NCI-H2081 treated with DMSO at 0.1 percent for 48 hours (cell line): ENCODE data around the gene LASP1NB.

Experiments used
- DNase-seq: peaks from one replicate; lab custom pipeline; 2025; lab: John Stamatoyannopoulos, UW

The LASP1NB gene

DNA sequence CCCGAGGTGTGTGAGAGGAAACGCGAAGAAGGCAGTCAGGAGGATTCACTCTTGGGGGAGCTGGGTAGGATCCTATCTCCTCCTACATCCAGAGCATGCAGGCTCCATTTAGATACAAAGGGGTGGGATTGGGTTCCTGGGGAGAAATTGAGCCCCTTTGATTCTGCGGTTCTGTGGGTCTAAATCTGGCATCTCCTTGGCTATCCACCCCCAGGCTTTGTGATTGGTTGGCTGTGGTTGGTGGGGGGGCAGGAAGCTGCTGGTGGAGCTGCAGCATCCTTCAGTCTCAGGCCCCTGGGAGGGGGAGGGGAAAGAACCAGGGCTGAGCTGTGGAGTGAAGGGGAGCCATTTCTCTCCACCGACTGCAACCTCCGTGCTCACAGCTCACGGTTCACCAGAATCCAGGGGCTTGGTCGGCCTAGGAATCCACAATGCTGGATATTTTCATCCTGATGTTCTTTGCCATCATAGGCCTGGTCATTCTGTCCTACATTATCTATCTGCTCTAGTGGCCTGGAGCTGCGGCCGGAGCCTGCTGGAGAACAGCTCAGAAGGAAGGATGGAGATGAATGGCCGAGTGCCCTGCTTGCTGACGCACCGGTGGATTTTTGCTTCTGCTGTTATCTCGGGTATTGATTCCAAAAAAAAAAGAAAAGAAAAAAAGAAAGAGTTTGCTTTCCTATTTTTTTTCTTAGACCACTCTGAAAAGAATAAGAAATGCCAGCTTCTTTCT, at the start of gene LASP1NB:
Gene LASP1NB, plus strand, starts transcription at position 352 of the 733 bp plus-strand sequence.
- DNase-seq, result no peak

DNA sequence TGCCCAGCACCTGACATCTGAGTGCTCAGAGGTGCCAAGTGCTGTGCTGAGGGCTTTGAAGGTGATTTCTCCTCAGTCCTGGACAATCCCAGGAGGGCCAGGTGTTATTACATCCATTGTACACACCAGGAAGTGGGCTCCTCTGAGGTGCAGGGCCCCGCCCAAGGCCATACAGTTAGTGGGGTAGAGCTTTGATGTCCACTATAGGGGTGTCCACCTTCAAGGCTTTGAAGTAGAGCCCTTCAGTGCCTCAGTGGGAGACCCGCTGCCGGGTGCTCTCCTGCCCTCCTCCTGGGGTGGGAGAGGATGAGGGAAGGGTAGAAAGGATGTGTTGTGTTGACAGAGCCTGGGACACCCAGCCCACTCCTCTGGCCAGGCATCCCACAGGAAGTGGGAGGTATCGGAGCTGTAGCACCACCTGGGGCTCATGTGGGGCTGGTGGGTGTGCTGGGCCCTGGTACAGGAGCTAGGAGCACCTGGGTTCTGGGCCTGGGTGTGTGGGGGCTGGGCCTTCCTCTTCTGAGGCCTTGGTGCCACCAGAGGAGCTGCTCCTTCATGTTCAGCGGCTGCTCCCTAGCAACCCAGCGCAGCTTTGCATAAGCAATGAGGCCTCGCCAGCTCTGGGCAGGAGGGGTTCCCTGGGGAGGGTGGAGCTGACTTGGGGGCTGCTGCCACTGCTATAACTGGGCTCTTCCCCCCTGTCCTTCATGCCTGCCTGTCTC, 48.1 kb upstream of the LASP1NB start:
- no peak for DNase-seq

DNA sequence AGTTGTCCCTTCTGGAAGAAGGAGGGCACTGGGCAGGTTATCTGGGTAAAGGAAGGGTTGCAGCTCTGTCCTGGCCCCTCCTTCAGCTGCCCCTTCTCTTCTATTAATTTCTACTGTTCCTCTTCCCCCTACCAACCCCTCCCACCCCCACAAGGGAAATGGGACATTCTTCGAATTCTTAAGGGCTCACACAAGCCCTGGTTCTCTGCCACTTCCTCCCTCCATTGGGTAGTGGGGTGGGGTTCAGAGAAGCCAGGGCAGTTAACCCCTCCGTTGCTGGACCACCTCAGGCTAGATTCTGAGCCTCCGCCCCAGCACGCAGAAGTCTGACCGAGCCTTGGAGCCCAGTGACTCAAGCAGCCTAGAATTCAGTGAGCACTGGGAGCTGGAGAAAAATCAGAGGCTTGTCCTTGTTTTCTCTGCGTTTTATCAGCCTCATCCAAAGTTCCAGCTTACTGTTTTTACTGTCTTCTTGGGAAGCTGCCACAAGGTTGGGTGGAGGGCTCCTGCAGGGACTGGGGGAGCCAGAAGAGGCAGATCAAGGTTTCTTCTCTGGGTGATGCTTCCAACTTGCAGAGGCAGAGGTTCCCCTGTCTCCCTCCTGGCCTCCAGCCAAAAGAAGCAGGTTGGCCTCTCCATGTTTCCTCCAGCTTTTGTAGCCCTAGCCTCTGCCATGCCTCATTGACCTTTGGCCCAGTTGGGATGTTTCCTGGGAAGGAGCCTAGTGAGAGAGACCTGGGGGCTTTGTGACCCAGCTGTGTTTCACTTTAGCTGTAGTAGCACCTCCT, 45.3 kb upstream of the LASP1NB start:
- no peak for DNase-seq

DNA sequence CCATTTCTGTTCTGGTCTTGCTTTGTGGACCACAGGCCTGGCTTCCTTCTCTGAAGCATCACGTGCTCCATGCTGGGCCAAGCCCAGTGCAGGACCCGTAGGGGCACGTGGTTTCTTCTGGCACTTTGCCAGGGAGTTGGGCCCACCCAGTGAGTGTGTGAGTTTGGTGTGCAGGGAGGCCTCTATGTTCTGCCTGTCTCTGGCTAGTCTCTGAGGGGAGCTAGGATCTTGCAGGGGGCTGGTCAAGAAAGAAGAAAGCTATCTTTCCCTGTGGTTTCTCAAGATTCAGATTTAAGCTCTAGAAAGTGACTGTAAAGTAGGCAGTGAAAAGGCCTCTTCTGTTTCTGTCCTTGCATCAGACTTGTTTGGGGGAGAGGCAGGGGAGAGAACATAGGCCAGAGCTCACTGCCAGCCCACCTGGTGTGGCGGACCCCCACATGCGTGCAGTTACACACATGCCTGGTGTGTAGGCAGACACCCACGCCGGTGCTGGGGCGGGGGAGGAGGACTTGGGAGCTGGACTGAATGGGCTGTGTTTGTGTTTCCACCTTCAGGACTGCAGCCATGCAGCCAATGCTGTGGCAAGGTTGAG, 43.7 kb upstream of the LASP1NB start:
- DNase-seq, result no peak

DNA sequence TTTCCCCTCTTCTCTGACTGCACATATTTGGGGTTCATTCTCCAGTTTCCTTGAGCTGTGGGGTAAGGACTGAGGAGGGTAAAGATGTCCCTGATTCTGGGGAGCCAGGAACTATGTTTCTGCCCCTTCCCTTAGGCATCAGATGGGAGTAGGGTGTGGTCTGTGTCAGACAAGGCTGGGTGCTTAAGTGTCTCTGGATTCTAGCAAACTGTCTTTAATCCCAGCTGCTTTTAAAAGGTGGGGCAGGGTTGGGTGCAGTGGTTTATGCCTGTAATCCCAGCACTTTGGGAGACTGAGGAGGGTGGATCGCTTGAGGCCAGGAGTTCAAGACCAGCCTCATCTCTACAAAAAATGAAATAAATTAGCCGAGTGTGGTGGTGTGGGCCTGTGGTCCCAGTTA, 42.5 kb upstream of the LASP1NB start:
- no peak for DNase-seq

DNA sequence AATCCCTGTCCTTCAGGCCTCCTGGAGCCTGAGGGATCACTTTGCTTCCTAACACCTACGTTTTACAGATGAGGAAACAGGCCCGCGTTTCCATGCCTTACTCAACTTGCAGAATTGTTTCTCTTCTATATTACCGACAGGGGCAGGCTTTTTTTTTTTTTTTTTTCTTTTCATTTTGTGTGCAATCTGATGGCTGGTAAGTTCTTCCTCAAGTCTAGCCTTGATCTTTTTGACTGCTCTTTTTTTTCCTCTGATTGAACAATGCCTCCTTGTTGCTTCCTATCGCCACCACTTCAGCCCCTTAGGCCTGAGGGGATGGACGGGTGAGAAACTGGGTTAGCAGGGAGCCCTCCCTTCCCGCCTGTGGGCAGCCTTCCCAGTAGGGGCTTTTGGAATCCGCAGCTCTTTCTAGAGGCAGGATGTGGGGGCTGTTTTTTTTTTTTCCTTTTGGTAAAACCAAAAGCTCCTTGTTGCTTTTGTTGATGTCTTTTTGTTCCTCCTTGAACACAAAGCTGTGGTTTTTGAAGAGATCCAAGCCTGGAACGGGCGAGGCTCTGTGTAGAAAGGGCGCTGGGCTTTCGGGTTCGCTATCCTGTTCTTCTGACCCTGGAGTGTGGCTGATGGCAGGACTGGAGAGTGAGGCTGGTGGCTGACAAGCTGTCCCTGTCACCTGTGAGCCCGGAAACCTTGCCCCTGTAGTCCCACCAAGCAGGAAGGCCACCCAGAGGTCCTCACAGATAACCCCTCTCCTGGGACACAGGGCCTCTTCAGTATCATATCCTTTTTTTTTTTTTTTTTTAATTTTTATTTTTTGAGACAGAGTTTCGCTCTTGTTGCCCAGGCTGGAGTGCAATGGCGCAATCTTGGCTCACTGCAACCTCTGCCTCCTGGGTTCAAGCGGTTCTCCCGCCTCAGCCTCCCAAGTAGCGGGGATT, 41.6 kb upstream of the LASP1NB start:
- no peak for DNase-seq

DNA sequence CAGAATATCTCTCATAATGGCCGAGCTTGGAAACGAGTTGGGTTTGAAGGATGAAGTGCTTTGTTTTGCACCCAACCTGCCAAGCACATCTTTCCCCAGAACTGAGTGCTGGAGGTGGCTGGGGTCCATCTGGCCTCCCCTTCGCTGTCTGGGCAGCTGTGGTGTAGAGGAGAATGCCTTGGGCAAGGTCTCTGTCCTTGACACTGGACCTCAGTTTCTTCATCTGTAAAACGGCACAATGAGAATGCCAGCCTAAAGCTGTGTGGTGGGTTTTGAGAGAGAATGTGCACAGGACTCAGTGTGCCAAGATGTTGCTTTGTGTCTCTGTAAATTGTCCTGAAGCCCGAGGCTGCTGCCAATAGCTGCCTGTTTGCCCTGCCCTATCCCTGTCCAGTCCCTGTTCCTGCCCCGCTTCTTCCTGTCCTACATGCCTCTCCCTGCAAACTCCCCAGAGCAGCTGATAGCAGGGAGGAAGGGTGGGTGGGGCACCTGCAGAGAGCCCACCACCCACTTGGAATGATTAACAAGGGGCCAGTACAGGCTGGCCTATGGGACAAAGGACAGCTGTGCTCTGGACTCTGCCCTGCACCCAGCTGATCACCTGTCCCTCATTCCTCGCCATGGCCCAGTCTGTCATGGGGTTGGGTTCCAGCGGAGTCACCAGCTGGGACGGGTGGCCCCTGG, 40.2 kb upstream of the LASP1NB start:
- no peak for DNase-seq

DNA sequence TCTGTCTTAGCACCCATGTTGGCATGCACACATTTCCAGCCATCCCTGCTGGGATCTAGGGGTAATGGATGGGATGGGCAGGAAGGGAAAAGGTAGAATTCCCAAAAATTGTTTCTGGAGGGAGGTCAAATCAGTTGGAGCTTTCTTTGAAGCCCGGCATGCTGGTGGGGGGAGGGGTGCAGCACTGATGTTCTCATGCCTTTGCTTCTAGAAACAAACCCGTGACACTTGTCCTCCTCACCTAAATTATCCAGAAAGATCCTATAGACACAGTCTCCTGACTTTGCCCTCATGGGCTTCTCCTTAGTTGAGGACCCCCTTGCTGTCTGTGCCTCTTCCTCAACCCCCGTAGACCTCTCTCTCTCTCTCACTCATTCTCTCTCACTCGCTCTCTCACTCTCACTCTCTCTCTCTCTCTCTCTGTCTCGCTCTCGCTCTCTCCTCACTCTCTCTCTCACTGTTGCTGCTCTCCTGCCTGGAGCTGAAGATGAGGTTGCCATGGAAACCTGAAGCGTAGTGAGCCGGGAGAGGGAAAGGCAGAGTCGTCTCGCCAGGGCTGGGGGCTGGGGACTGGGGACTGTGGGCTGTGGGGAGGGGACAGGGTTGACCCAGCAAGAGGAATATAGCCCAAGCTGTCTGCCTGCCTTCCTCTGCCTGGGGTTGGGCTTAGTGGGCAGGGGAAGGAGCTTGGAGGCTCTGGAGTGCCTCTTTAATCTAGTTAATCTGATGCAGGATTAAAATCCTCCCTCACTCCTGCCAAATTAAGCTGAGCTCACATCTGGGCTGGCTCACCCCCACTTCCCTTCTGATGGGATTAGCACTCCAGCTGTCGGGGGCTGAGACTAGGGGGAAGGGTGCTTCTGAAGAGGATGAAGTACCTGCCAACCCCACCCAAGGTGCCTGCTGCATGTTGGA, 39.4 kb upstream of the LASP1NB start:
- DNase-seq, result no peak

DNA sequence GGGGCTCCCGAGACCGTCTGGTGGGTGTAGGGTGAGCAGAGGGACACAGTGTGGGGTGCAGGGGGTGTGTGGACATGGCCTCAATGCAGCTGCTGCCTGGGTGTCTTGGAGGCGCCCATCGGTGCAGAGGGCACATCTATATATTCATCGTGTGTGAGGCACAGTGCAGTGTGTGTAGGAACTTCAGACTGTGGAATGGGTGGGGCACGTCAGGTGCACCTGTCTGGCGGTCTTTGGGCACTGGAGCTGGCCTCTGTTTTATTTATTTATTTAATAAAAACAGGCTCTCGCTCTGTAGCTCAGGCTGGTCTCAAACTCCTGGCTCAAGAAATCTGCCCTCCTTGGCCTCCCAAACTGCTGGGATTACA, 38.8 kb upstream of the LASP1NB start:
- no peak for DNase-seq

DNA sequence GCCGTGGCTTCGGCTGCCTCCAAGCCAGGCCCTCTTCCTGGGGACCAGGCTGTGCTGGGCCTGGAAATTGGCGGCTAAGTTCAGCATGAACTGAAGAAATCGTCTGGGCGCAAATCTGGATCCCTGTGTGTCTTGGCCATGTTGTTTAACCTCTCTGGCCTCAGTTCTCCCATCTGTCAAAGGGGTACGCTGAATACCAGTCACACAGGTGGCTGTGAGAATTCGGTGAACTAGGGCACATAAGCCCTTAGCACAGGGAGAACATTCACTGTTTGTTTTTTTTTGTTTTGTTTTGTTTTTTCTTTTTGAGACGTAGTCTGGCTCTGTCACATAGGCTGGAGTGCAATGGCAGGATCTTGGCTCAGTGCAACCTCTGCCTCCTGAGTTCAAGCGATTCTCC, 36.6 kb upstream of the LASP1NB start:
- DNase-seq, result no peak

DNA sequence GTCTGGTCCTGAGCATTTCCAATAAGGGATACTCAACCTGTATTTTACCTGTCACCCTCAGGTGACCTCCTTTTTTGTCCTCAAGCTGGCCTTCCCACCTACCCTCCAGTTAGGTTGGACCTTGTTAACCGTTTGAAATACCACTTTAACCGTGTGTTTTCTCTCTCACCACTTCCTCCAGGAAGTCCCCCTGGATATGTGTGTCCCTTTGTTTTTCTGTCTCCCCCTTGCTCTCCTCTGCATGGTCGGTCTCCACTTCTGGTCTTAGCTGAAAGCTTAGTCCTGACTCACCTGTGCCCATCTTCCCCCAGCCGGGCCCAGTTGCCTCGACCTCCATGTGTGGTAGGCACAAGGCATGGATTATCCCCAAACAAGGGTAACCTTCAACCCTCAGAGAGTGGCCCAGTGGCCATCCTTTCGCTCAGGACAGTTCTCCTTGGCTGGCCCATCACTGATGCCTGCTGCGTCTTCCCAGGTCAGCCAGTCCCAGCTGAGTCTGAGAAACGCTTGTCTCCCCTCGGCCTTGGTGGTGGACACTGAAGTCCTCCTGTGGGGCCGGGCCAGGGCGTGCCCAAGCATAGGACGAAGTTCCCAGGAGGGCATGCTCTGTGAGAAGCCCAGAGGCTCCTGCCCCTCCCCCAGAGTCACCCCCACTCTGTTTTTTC, 35.5 kb upstream of the LASP1NB start:
- no peak for DNase-seq

DNA sequence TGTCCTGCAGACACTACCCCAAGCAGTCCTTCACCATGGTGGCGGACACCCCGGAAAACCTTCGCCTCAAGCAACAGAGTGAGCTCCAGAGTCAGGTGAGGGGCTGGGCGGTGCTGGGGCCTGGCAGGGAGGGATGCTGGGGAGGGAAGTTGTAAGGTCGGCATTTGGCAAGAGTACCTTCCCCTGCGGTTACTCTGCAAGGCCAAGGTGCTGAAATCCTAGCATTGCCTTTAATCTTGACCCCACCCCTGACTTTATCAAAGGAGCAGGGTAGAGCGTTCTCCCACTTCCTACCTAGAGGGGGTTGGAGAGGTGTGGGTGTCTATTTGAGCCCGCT, 35.0 kb upstream of the LASP1NB start:
- no peak for DNase-seq

DNA sequence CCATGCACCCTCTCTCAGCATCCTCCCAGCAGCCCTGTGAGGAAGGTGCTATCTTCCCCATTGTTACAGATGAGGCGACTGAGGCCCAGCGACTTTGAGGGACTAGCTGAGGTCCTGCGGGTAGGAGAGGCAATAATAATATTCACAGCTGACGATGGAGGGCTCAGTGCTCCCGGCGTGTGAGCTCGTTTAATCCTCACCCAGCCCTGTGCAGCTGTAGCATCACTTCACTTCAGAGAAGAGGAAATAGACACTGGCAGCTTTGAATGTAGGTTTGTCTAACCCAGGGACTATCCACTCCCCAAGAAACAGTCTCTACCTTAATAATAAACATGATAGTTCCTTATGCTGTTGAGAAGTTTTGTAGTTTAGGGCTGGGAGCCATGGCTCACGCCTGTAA, 34.0 kb upstream of the LASP1NB start:
- DNase-seq, result no peak

DNA sequence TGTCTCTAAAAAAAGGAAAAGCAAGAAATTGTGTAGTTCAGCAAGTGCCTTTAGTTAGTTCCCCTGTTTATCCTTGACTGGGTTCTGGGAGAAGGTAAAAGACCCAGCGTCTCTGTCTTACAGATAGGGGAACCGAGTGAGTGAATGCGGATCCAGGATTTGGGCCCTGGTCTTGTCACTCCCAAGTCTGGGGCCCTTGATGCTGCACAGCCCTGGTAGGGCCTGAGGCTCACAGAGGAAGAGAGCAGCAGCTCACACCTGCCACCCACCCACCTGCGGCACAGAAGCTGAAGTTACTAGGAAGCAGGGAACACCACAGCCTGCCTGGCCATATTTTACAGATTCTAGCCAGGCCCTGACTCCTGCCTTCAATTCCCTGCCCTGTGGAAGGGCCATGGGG, 33.3 kb upstream of the LASP1NB start:
- DNase-seq, result no peak

DNA sequence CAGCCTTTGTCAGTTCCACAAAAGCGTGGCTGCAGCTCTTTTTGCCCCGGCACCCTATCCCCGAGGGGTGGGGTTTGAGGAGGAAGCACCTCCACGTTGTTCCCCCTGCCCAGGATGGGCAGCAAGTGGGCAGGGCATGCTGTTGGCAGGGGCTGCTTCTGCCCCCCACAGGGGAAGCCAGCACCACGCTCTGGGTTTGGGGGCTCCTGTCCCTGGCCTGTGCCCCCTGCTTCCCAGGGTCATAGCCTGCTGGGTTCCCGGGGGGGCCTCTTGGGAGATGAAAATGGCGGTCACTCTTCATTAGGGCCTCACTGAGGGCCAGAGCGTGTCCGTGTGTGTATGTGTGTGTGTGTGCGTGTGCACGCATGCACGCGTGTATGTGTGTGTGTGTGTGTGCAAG, 32.8 kb upstream of the LASP1NB start:
- DNase-seq, result no peak

DNA sequence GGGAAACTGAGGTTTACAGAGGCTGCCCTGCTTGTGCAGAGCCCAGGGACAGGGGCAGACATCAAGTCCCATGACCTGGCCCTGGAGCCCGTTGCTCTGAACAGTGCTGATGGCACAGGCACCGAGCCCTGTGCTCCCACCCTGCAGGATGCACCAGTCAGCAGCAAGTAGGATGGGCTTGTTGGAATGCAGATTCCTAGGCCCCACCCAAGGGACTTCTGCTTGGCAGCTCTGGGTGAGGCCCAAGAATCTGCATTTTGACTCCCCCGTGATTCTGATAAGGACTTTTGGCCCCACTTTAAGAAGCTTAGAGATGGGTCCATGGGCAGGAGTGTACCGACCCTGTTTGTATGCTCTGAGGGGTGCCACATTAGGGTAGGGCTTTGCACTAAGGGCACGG, 32.3 kb upstream of the LASP1NB start:
- no peak for DNase-seq

DNA sequence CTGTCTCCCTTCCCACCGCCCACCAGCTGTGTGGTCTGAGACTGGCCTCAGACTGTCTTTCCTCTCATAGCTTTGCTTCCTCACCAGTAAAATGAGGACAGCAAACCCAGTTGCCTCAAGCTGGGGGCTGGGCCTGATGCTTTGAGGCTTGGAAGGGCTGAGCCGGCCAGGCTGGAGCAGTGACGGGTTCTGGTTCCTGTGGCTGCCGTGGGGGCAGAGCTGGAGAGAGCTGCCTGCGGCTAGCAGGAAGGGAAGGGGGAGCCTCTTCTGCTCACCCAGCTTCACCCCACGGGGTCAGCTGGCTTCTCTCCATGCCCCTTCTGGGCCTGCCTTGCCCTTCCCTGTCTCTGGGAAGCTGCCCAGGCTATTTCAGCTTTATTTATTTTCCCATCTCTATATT, 31.8 kb upstream of the LASP1NB start:
- no peak for DNase-seq

DNA sequence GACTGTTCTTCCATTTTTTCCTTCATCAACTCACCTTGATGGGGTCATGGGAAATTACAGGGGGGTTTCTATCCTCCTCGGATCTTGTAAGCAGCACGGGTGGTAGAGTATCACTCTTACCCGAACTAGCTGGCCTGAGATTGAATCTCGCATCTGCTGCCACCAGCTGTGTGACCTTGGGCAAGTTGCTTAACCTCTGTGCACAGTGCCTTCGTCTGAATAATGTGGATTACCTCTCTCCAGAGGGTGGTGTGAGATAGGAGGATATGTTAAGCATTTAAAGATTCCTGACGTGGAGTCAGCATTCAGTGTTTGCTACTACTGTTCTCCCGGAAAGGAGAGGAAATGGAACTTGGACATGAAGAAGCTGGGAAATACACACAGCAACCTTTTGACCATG, 31.1 kb upstream of the LASP1NB start:
- no peak for DNase-seq

DNA sequence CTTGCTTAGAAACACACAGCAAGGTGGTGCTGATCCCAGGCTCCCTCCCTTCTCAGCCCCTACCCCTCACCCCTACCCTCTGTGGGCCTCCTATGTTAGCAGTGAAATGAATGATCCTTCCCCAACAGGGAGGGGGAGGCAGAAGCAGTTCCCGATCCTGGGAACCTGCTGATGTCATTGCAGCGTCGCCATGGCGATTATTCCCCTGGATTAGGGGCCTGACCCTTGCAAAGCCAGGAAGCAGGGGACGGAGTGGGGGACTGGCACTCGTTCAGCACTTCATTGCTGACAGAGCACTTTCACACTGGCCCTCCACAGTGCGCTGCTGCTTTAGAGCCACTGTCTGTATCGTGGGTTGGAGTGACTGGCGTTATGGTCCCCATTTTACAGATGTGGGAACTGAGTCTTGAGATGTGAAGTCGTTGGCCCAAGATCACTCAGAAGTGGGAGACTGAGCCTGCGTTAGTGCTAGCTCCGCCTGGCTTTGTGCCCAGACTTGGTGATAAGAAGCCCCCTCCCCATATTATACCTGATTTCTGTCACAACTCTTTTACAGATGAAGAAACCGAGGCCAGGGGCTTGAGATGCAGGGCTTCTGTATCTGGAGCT, 29.0 kb upstream of the LASP1NB start:
- no peak for DNase-seq
